ENCODE results near the gene MEF2C. TPM values are rescaled to one million over a fixed set of nuclear protein-coding genes. Genes with fewer than 3 reads are reported as not detected.

The MEF2C gene
- total RNA-seq, 1 donor from 2014 or later, result 29.6 TPM

GRCh38 chr5:88776692-88777091 lies 106.3 kb downstream of the MEF2C start:
- Mint-ChIP-seq H3K36me3 (ENCODE audit: low read depth) (peaks cover 7% of the 10 kb centered on the region), H3K27ac (ENCODE audit: unreplicated experiment) (no peak overlapping the region), H3K4me1 (ENCODE audit: low read depth) (peaks cover 18% of the 10 kb centered on the region), H3K27me3 (ENCODE audit: low read depth) (no peaks in the 10 kb centered on the region), H3K4me3 (ENCODE audit: unreplicated experiment) (no peak overlapping the region), H3K9me3 (ENCODE audit: low read depth) (no peaks in the 10 kb centered on the region)
- no peak for TF ChIP-seq CTCF (IDR thresholded peaks at IDR 0.05)
- DNase-seq (ENCODE audit: low spot score), result no peak

- H3K4me3 Mint-ChIP-seq (ENCODE audit: unreplicated experiment), result no peak overlapping the region
- peaks cover 16% of the 10 kb centered on the region for H3K4me1 Mint-ChIP-seq (ENCODE audit: low read depth)
- H3K36me3 Mint-ChIP-seq (ENCODE audit: low read depth), result peaks cover 9% of the 10 kb centered on the region
- no peaks in the 10 kb centered on the region for H3K9me3 Mint-ChIP-seq (ENCODE audit: low read depth)
- DNase-seq (ENCODE audit: low spot score), result no peak
- no peak for TF ChIP-seq CTCF (IDR thresholded peaks at IDR 0.05)
- no peak overlapping the region for H3K27ac Mint-ChIP-seq (ENCODE audit: unreplicated experiment)
- H3K27me3 Mint-ChIP-seq (ENCODE audit: low read depth), result no peaks in the 10 kb centered on the region
Observed at GRCh38 chr5:88772831-88773230, 110.2 kb downstream of the MEF2C start.

GRCh38 chr5:88772047-88772446 lies 110.9 kb downstream of the MEF2C start:
- Mint-ChIP-seq H3K4me1 (ENCODE audit: low read depth) (peaks cover 16% of the 10 kb centered on the region), H3K27me3 (ENCODE audit: low read depth) (no peaks in the 10 kb centered on the region), H3K4me3 (ENCODE audit: unreplicated experiment) (no peak overlapping the region), H3K9me3 (ENCODE audit: low read depth) (no peaks in the 10 kb centered on the region), H3K36me3 (ENCODE audit: low read depth) (peaks cover 9% of the 10 kb centered on the region), H3K27ac (ENCODE audit: unreplicated experiment) (no peak overlapping the region)
- DNase-seq (ENCODE audit: low spot score), result no peak
- no peak for TF ChIP-seq CTCF (IDR thresholded peaks at IDR 0.05)

- H3K36me3 Mint-ChIP-seq (ENCODE audit: low read depth), result peaks cover 9% of the 10 kb centered on the region
Observed at GRCh38 chr5:88770276-88771257, 112.4 kb downstream of the MEF2C start.

More at GRCh38 chr5:88770276-88771257, 112.4 kb downstream of the MEF2C start:
- DNase-seq (ENCODE audit: low spot score), result no peak
- H3K27me3 Mint-ChIP-seq (ENCODE audit: low read depth), result no peaks in the 10 kb centered on the region
- TF ChIP-seq CTCF (IDR thresholded peaks at IDR 0.05), result no peak
- no peaks in the 10 kb centered on the region for H3K9me3 Mint-ChIP-seq (ENCODE audit: low read depth)
- peaks cover 9% of the 10 kb centered on the region for H3K4me1 Mint-ChIP-seq (ENCODE audit: low read depth)
- H3K27ac Mint-ChIP-seq (ENCODE audit: unreplicated experiment), result no peak overlapping the region
- H3K4me3 Mint-ChIP-seq (ENCODE audit: unreplicated experiment), result no peak overlapping the region

Data from chondrocyte (in vitro differentiated cells).